H1 (cell line): Measurements from ENCODE around the gene ADPRH. TPM values are rescaled to one million over a fixed set of nuclear protein-coding genes. Genes with fewer than 3 reads are reported as not detected.

Source experiments
- CTCF ChIA-PET: fragments of 300-600 bp; sonication (Branson Sonifier 250); formaldehyde crosslinking; loops from one replicate; lab custom pipeline; 2021; ENCODE audit not compliant: partially characterized antibody; lab: Charles Lee
- POLR2A ChIA-PET: fragments of 300-600 bp; sonication (Branson Sonifier 250); formaldehyde crosslinking; loops from one replicate; lab custom pipeline; 2021; ENCODE audit warnings: inconsistent platforms; ENCODE audit not compliant: partially characterized antibody; lab: Charles Lee
- DNase-seq, 2 experiments: peaks; one replicate each; pipeline versions ENCODE4 v3.0.0 to v3.0.0-alpha.2; 2010 to 2022; ENCODE audit warnings: low spot score in 2 of 2, low read depth in 1 of 2, mixed read lengths in 1 of 2
- FAIRE-seq: peaks from 2 replicates; lab custom pipeline; 2011; peaks lifted over from hg19 to GRCh38; lab: Jason Lieb, UNC
- H2AFZ ChIP-seq: 2 replicates; pipeline ENCODE4 v1.8.1; 2012; ENCODE audit warnings: low read length, inconsistent platforms
- H2AK5ac ChIP-seq: 2 replicates; pipeline ENCODE4 v1.6.1; 2013; ENCODE audit warnings: low read depth, low read length
- H2BK120ac ChIP-seq: replicated peaks from 2 replicates; pipeline ENCODE3; 2013; ENCODE audit warnings: low read depth, low read length, inconsistent platforms
- H2BK12ac ChIP-seq: 2 replicates; pipeline ENCODE4 v1.6.1; 2013; ENCODE audit warnings: low read depth, low read length
- H2BK15ac ChIP-seq: 2 replicates; pipeline ENCODE4 v1.6.1; 2013; ENCODE audit warnings: low read length
- H2BK20ac ChIP-seq: 2 replicates; pipeline ENCODE4 v1.6.1; 2013; ENCODE audit warnings: low read length
- H2BK5ac ChIP-seq: 2 replicates; pipeline ENCODE4 v1.6.1; 2013; ENCODE audit warnings: low read depth, low read length
- H3K14ac ChIP-seq: 2 replicates; pipeline ENCODE4 v1.6.1; 2013; ENCODE audit warnings: inconsistent platforms; ENCODE audit not compliant: insufficient read length
- H3K18ac ChIP-seq: 2 replicates; pipeline ENCODE4 v1.6.1; 2013; ENCODE audit warnings: low read length; ENCODE audit errors: extremely low read depth
- H3K23ac ChIP-seq: 2 replicates; pipeline ENCODE4 v1.6.1; 2013; ENCODE audit warnings: inconsistent platforms; ENCODE audit not compliant: insufficient read length
- H3K23me2 ChIP-seq: 2 replicates; pipeline ENCODE4 v1.6.1; 2013; ENCODE audit warnings: low read depth, low read length
- H3K27ac ChIP-seq: 2 replicates; pipeline ENCODE4 v1.6.1; 2011; ENCODE audit warnings: low read depth, low read length, inconsistent platforms
- H3K27me3 ChIP-seq, 4 experiments: replicated peaks in 1 of 4; 1 replicate in 1 of 4; 2 replicates in 3 of 4; pipeline versions ENCODE4 v1.6.1 to v1.8.1; 2011 to 2013; ENCODE audit warnings: low read length in 3 of 4, mild to moderate bottlenecking in 3 of 4, inconsistent platforms in 2 of 4, mixed read lengths in 2 of 4, moderate library complexity in 1 of 4; ENCODE audit not compliant: control insufficient read depth in 3 of 4, insufficient read depth in 3 of 4; ENCODE audit errors: extremely low read depth in 1 of 4
- H3K36me3 ChIP-seq, 4 experiments: 2 replicates each; pipeline versions ENCODE4 v1.6.1 to v1.8.1; 2011 to 2013; ENCODE audit warnings: mild to moderate bottlenecking in 4 of 4, low read length in 3 of 4, moderate library complexity in 2 of 4, control low read depth in 1 of 4, inconsistent platforms in 1 of 4; ENCODE audit not compliant: insufficient read depth in 4 of 4, control insufficient read depth in 2 of 4
- H3K4ac ChIP-seq: replicated peaks from 2 replicates; pipeline ENCODE3; 2013; ENCODE audit warnings: low read length, low read depth, mixed read lengths, inconsistent platforms; ENCODE audit not compliant: insufficient read length
- H3K4me1 ChIP-seq, 4 experiments: replicated peaks in 1 of 4; 1 replicate in 1 of 4; 2 replicates in 3 of 4; pipeline versions ENCODE4 v1.6.1 to v1.8.1; 2011 to 2013; ENCODE audit warnings: low read length in 3 of 4, inconsistent platforms in 2 of 4, mixed read lengths in 1 of 4; ENCODE audit not compliant: insufficient read depth in 4 of 4, control insufficient read depth in 3 of 4
- H3K4me2 ChIP-seq, 2 experiments: 2 replicates each; pipeline versions ENCODE4 v1.6.1 to v1.8.1; 2011 to 2013; ENCODE audit warnings: low read depth in 2 of 2, low read length in 2 of 2, control low read depth in 1 of 2, inconsistent platforms in 1 of 2, mild to moderate bottlenecking in 1 of 2; ENCODE audit not compliant: insufficient read depth in 1 of 2
- H3K4me3 ChIP-seq, 4 experiments: fragments of 200-600, 300-600 bp in 1 of 4; sonication (generic), shearing (Covaris generic), sonication (Bioruptor Twin) in 1 of 4; 2 replicates each; pipeline versions ENCODE4 v1.5.1 to v1.8.1; 2011 to 2016; ENCODE audit warnings: low read length in 4 of 4, low read depth in 3 of 4, control low read depth in 2 of 4, inconsistent platforms in 2 of 4, mild to moderate bottlenecking in 2 of 4, mixed read lengths in 1 of 4, moderate library complexity in 1 of 4; ENCODE audit not compliant: insufficient read depth in 2 of 4; ENCODE audit errors: extremely low read depth in 1 of 4
- H3K56ac ChIP-seq: replicated peaks from 2 replicates; pipeline ENCODE3; 2013; ENCODE audit warnings: low read depth, mild to moderate bottlenecking, mixed read lengths, low read length, inconsistent platforms; ENCODE audit not compliant: insufficient read length
- H3K79me1 ChIP-seq: 2 replicates; pipeline ENCODE4 v1.6.1; 2013; ENCODE audit warnings: low read depth, low read length, control low read depth
- H3K79me2 ChIP-seq, 2 experiments: 2 replicates each; pipeline versions ENCODE4 v1.6.1 to v1.8.1; 2012 to 2013; ENCODE audit warnings: low read length in 2 of 2, mild to moderate bottlenecking in 2 of 2, inconsistent platforms in 1 of 2; ENCODE audit not compliant: insufficient read depth in 2 of 2, control insufficient read depth in 1 of 2
- H3K9ac ChIP-seq, 4 experiments: replicated peaks in 1 of 4; 1 replicate in 1 of 4; 2 replicates in 3 of 4; pipeline versions ENCODE4 v1.6.1 to v1.8.1; 2011 to 2013; ENCODE audit warnings: low read depth in 3 of 4, low read length in 3 of 4, control low read depth in 2 of 4, mild to moderate bottlenecking in 2 of 4, moderate library complexity in 2 of 4, inconsistent platforms in 1 of 4; ENCODE audit errors: extremely low read depth in 1 of 4
- H3K9me3 ChIP-seq, 2 experiments: 2 replicates each; pipeline versions ENCODE4 v1.6.1 to v1.8.1; 2012 to 2013; ENCODE audit warnings: mild to moderate bottlenecking in 2 of 2, moderate library complexity in 2 of 2, control low read depth in 1 of 2, inconsistent platforms in 1 of 2, low read depth in 1 of 2, low read length in 1 of 2, mixed read lengths in 1 of 2; ENCODE audit not compliant: insufficient read depth in 2 of 2
- H4K20me1 ChIP-seq, 2 experiments: replicated peaks in 1 of 2; 2 replicates each; pipeline versions ENCODE3 to v1.8.1; 2011 to 2013; ENCODE audit warnings: inconsistent platforms in 2 of 2, low read length in 2 of 2, mild to moderate bottlenecking in 1 of 2; ENCODE audit not compliant: insufficient read depth in 2 of 2, control insufficient read depth in 1 of 2
- H4K5ac ChIP-seq: 2 replicates; pipeline ENCODE4 v1.6.1; 2013; ENCODE audit warnings: low read length, low read depth, mixed read lengths, inconsistent platforms; ENCODE audit not compliant: insufficient read length
- H4K8ac ChIP-seq: 2 replicates; pipeline ENCODE4 v1.8.0; 2013; ENCODE audit warnings: mild to moderate bottlenecking, moderate library complexity, low read length, inconsistent platforms; ENCODE audit not compliant: insufficient read depth; ENCODE audit errors: extremely low read depth
- H4K91ac ChIP-seq: replicated peaks from 2 replicates; pipeline ENCODE3; 2013; ENCODE audit warnings: low read length, mixed read lengths, inconsistent platforms; ENCODE audit not compliant: insufficient read length
- ATF2 ChIP-seq: IDR thresholded peaks from 2 replicates; pipeline ENCODE4 v1.6.1; 2012; ENCODE audit warnings: low read length, inconsistent platforms
- BACH1 ChIP-seq: IDR thresholded peaks from 2 replicates; pipeline ENCODE4 v1.6.1; 2012; ENCODE audit warnings: low read length, improper control_type of control experiment
- BCL11A ChIP-seq, 2 experiments: IDR thresholded peaks; one replicate each; pipeline ENCODE4 v1.6.1; 2011; ENCODE audit warnings: low read depth in 2 of 2, low read length in 2 of 2, mild to moderate bottlenecking in 2 of 2
- CREB1 ChIP-seq: IDR thresholded peaks from 2 replicates; pipeline ENCODE4 v1.6.1; 2012; ENCODE audit warnings: inconsistent platforms
- CTBP2 ChIP-seq: IDR thresholded peaks from 2 replicates; pipeline ENCODE4 v1.7.0; 2011; ENCODE audit warnings: borderline replicate concordance, mild to moderate bottlenecking, moderate library complexity, mixed read lengths, low read length; ENCODE audit not compliant: insufficient read depth, insufficient read length
- EGR1 ChIP-seq: IDR thresholded peaks from 2 replicates; pipeline ENCODE4 v1.6.1; 2011; ENCODE audit warnings: low read depth, low read length, borderline replicate concordance
- EP300 ChIP-seq, 2 experiments: IDR thresholded peaks; 1 replicate in 1 of 2; 2 replicates in 1 of 2; pipeline ENCODE4 v1.6.1; 2011 to 2012; ENCODE audit warnings: low read depth in 2 of 2, low read length in 2 of 2, mild to moderate bottlenecking in 2 of 2, borderline replicate concordance in 1 of 2, inconsistent platforms in 1 of 2, moderate library complexity in 1 of 2
- GABPA ChIP-seq: IDR thresholded peaks from 2 replicates; pipeline ENCODE4 v1.6.1; 2011; ENCODE audit warnings: mild to moderate bottlenecking, low read length, moderate library complexity, borderline replicate concordance; ENCODE audit not compliant: insufficient read depth
- JUN ChIP-seq: IDR thresholded peaks from 2 replicates; pipeline ENCODE4 v1.6.1; 2011; ENCODE audit warnings: low read depth, mild to moderate bottlenecking, improper control_type of control experiment, low read length
- NRF1 ChIP-seq: IDR thresholded peaks from 2 replicates; pipeline ENCODE4 v1.6.1; 2011; ENCODE audit warnings: mild to moderate bottlenecking, low read depth, low read length, improper control_type of control experiment
- TCF12 ChIP-seq: IDR thresholded peaks from 2 replicates; pipeline ENCODE4 v1.6.1; 2011; ENCODE audit warnings: low read depth, mild to moderate bottlenecking, low read length
- ZNF274 ChIP-seq: IDR thresholded peaks from 2 replicates; pipeline ENCODE4 v1.7.0; 2012; ENCODE audit warnings: low read length, borderline replicate concordance; ENCODE audit errors: extremely low read depth
- WGBS, 2 experiments: shearing (Covaris generic) in 1 of 2; methylation state at CpG; one replicate each; pipeline versions ENCODE4 v1.1.6 to v1.1.7; 2013 to 2015; ENCODE audit warnings: low lambda C conversion rate in 2 of 2, mixed read lengths in 2 of 2, inconsistent platforms in 1 of 2, low coverage in 1 of 2, missing lambda C conversion rate in 1 of 2; ENCODE audit not compliant: insufficient replicate concordance in 2 of 2, insufficient coverage in 1 of 2, insufficient read length in 1 of 2; ENCODE audit errors: extremely low coverage in 1 of 2, missing lambda C conversion rate in 1 of 2; 5-methylcytosine and 5-hydroxymethylcytosine counted together
- polyA plus RNA-seq, 7 experiments: library from polyadenylated mRNA; depleted of rRNA in 3 of 7; stranded (reverse) in 5 of 7; unstranded in 2 of 7; fragments of >200 nt in 5 of 7; fragments of 200-250 nt in 2 of 7; gene quantifications; 1 replicate in 5 of 7; 2 replicates in 1 of 7; 4 replicates in 1 of 7; pipeline versions ENCODE4 v1.2.1 to v1.2.3, GENCODE V29; 2011 to 2013; ENCODE audit warnings: missing spikeins in 2 of 7, mixed read lengths in 2 of 7
- total RNA-seq: library from RNA; stranded (reverse); fragmentation: NEBNext Ultra II Directional; extraction: Animal tissue kit (Norgen Biotek cat#: 25700); gene quantifications from 2 replicates; pipeline ENCODE4 v1.2.1, GENCODE V29; 2021

ADPRH gene
- total and polyA plus RNA-seq, 2 of the 8 experiments (the other 6 are each of a cell fraction or from before 2014, with no cell fraction given), result 2.6 to 4.2 TPM

- Histone ChIP-seq H2BK120ac (no peak overlapping the region), H3K9ac (no peak overlapping the region), H4K20me1 (no peaks in the 10 kb centered on the region), H3K14ac (no peak overlapping the region), H3K36me3 (no peaks in the 10 kb centered on the region), H3K23ac (no peak overlapping the region), H4K8ac (no peak overlapping the region), H2BK5ac (no peak overlapping the region), H4K5ac (no peak overlapping the region), H3K27ac (no peak overlapping the region), H3K4me2 (no peak overlapping the region), H3K4ac (no peak overlapping the region), H2BK12ac (no peak overlapping the region), H3K79me2 (no peaks in the 10 kb centered on the region), H3K4me1 (no peaks in the 10 kb centered on the region), H3K79me1 (no peaks in the 10 kb centered on the region), H3K18ac (no peak overlapping the region), H2BK20ac (no peak overlapping the region), H2AK5ac (no peak overlapping the region), H2AFZ (no peak overlapping the region), H3K4me3 (no peak overlapping the region), H3K56ac (no peak overlapping the region), H2BK15ac (no peak overlapping the region), H4K91ac (no peak overlapping the region), H3K9me3 (no peaks in the 10 kb centered on the region), H3K23me2 (no peaks in the 10 kb centered on the region), H3K27me3 (no peaks in the 10 kb centered on the region)
- FAIRE-seq, result no peak
- 96% methylated on average over 4 of the region's 4 CpGs; no CpG with 5 or more reads in 1 of the 2 experiments for WGBS, 2 experiments
- DNase-seq, result no peak
- ChIA-PET POLR2A (interaction anchor here (1.5 kb wide), 1 partner anchor 9 kb away, joined by 4 read pairs; the partner anchor contains the start of gene ADPRH), CTCF (interaction anchor here (1.3 to 1.5 kb wide), 2 partner anchors 9 to 16 kb away, joined by 3 to 8 read pairs; partner anchors contain the start of gene CD80)
- TF ChIP-seq NRF1 (no peak), TCF12 (no peak), CTBP2 (no peak), JUN (no peak), BACH1 (no peak), EGR1 (no peak), BCL11A (IDR thresholded peaks at IDR 0.05; ENCODE audit: low read depth in 2 of 2, low read length in 2 of 2) (no peak), CREB1 (no peak), ZNF274 (no peak), EP300 (IDR thresholded peaks at IDR 0.05; ENCODE audit: borderline replicate concordance in 1 of 2, low read depth in 2 of 2, low read length in 2 of 2) (no peak), ATF2 (no peak), GABPA (no peak)
Measured at GRCh38 chr3:119569156-119569555, 10.1 kb upstream of the ADPRH start.
